Stomach (tissue), 9 donors: Measurements from ENCODE around the gene STK39. TPM values are rescaled to one million over a fixed set of nuclear protein-coding genes. Genes with fewer than 3 reads are reported as not detected.

Experiments used
- DNase-seq, 2 donors: peaks; one replicate each; pipeline versions ENCODE4 v3.0.0 to v3.0.0-alpha.2; 2013 to 2019
- H3K27ac ChIP-seq, 5 donors: fragments of 200-600 bp in 4 of 5; sonication (generic) in 4 of 5; one replicate each; pipeline ENCODE4 v1.5.1; 2013 to 2019; ENCODE audit warnings: mild to moderate bottlenecking in 1 of 5, moderate library complexity in 1 of 5
- H3K27me3 ChIP-seq, 3 donors: fragments of 200-600 bp; sonication (generic); one replicate each; pipeline ENCODE4 v1.5.1; 2017 to 2019; ENCODE audit warnings: mixed run types in 1 of 3
- H3K36me3 ChIP-seq, 4 donors: fragments of 200-600 bp; sonication (generic); 1 replicate in 3 of 4; 2 replicates in 1 of 4; pipeline ENCODE4 v1.5.1; 2016 to 2019
- H3K4me1 ChIP-seq, 4 donors: fragments of 200-600 bp; sonication (generic); one replicate each; pipeline ENCODE4 v1.5.1; 2016 to 2019
- H3K4me3 ChIP-seq, 4 donors: fragments of 200-600 bp; sonication (generic) in 3 of 4; one replicate each; pipeline ENCODE4 v1.5.1; 2016 to 2019; ENCODE audit warnings: mild to moderate bottlenecking in 1 of 4
- H3K9me3 ChIP-seq, 4 donors: fragments of 200-600 bp; sonication (generic); one replicate each; pipeline ENCODE4 v1.5.1; 2016 to 2019
- CTCF ChIP-seq, 7 experiments: fragments of 450-650 bp in 4 of 7; fragments of 200-600 bp in 3 of 7; sonication (generic) in 3 of 7; IDR thresholded peaks; one replicate each; pipeline ENCODE4 v1.5.1; 2016 to 2019; ENCODE audit warnings: antibody characterized with exemption in 7 of 7, control low read depth in 2 of 7, mild to moderate bottlenecking in 1 of 7
- EP300 ChIP-seq: sonication (generic); formaldehyde crosslinking; IDR thresholded peaks from one replicate; pipeline ENCODE4 v1.6.1; 2017; ENCODE audit warnings: antibody characterized with exemption
- POLR2A ChIP-seq, 4 donors: fragments of 450-650 bp; IDR thresholded peaks; one replicate each; pipeline ENCODE4 v1.6.1; 2016; ENCODE audit warnings: antibody characterized with exemption in 4 of 4, control low read depth in 2 of 4, mild to moderate bottlenecking in 1 of 4, moderate library complexity in 1 of 4
- POLR2AphosphoS5 ChIP-seq, 3 donors: sonication (generic); formaldehyde crosslinking; IDR thresholded peaks; one replicate each; pipeline ENCODE4 v1.6.1; 2016; ENCODE audit warnings: antibody characterized with exemption in 3 of 3
- WGBS, 5 donors: extraction: QIAGEN DNeasy Blood & Tissue Kit in 3 of 5; methylation state at CpG; one replicate each; pipeline versions ENCODE4 v1.1.5 to v1.1.7; 2013 to 2018; 5-methylcytosine and 5-hydroxymethylcytosine counted together
- intact Hi-C: fragments of 100-400 bp; cut with DNase I; formaldehyde crosslinking; loops from one replicate; pipeline ENCODE4 v1.15.1; 2023; ENCODE audit warnings: low total_unique reads
- polyA plus RNA-seq, 3 donors: library from polyadenylated mRNA; stranded (reverse); fragments of 200-250 nt; gene quantifications; one replicate each; pipeline ENCODE4 v1.2.3, GENCODE V29; 2013
- total RNA-seq, 5 donors: library from RNA; depleted of rRNA; stranded (reverse); fragments of >200 nt; gene quantifications; one replicate each; pipeline versions ENCODE4 v1.1.0 to v1.2.3, GENCODE V29; 2014 to 2016
- donor health status: healthy with polysubstance abuse.
- donor health status: Bipolar disorder and iron deficiency.
- donor health status: healthy.

The STK39 gene
- total and polyA plus RNA-seq, 8 donors = 18.3 to 60.7 (median 33.3) TPM

GRCh38 chr2:168138901-168139300 is 108.5 kb downstream of the STK39 start:
- H3K27ac ChIP-seq = peak overlapping the region in 3 of 5 donors; percentile 61 to 82 (median 75)

GRCh38 chr2:168138374-168138773 is 109.0 kb downstream of the STK39 start:
- Histone ChIP-seq H3K4me3 (no peak overlapping the region), H3K27me3 (no peaks in the 10 kb centered on the region), H3K9me3 (no peaks in the 10 kb centered on the region), H3K27ac (peak overlapping the region; percentile 43 to 82 (median 75)), H3K4me1 (peaks cover 0 to 27% (median 15%) of the 10 kb centered on the region in 4 donors), H3K36me3 (peaks cover 0 to 16% (median 9%) of the 10 kb centered on the region in 4 donors)
- DNase-seq = peak; percentile 44 to 73
- 38 to 53% (median 45%) methylated on average over 5 of the region's 5 CpGs for WGBS, 5 donors
- TF ChIP-seq POLR2AphosphoS5 (IDR thresholded peaks at IDR 0.05) = peak in 1 of 3 donors; percentile 12
- no peak for TF ChIP-seq EP300
- intact Hi-C loops = no loop called here

More at GRCh38 chr2:168138901-168139300, 108.5 kb downstream of the STK39 start:
- H3K36me3 ChIP-seq = peaks cover 0 to 16% (median 9%) of the 10 kb centered on the region in 4 donors
- intact Hi-C loops = no loop called here
- TF ChIP-seq EP300 (no peak), POLR2AphosphoS5 (IDR thresholded peaks at IDR 0.05) (no peak), POLR2A (IDR thresholded peaks at IDR 0.05) (no peak), CTCF (IDR thresholded peaks at IDR 0.05) (no peak)
- no peak overlapping the region for H3K4me3 ChIP-seq
- H3K9me3 ChIP-seq = no peaks in the 10 kb centered on the region
- DNase-seq = no peak
- H3K4me1 ChIP-seq = peaks cover 0 to 27% (median 15%) of the 10 kb centered on the region in 4 donors
- no peaks in the 10 kb centered on the region for H3K27me3 ChIP-seq
- 89 to 96% (median 95%) methylated on average over 5 of the region's 5 CpGs for WGBS, 5 donors

- WGBS, 5 donors = 37 to 77% (median 58%) methylated on average over 3 of the region's 3 CpGs
- no peak overlapping the region for H3K4me3 ChIP-seq
- H3K27me3 ChIP-seq = no peaks in the 10 kb centered on the region
- H3K9me3 ChIP-seq = no peaks in the 10 kb centered on the region
- H3K27ac ChIP-seq = peak overlapping the region; percentile 43 to 82 (median 75)
- DNase-seq = peak in 1 of 2 donors; percentile 77
- H3K36me3 ChIP-seq = peaks cover 0 to 19% (median 10%) of the 10 kb centered on the region in 4 donors
- intact Hi-C loops = no loop called here
- peaks cover 0 to 27% (median 15%) of the 10 kb centered on the region in 4 donors for H3K4me1 ChIP-seq
- TF ChIP-seq EP300 (no peak), POLR2AphosphoS5 (IDR thresholded peaks at IDR 0.05) (no peak), CTCF (IDR thresholded peaks at IDR 0.05) (no peak), POLR2A (IDR thresholded peaks at IDR 0.05) (no peak)
Observed at GRCh38 chr2:168137510-168138180, 109.8 kb downstream of the STK39 start.

- TF ChIP-seq CTCF (IDR thresholded peaks at IDR 0.05) = peak in 5 of 7 experiments; percentile 30 to 67 (median 47)
- no peak for TF ChIP-seq EP300
- no peak for TF ChIP-seq POLR2AphosphoS5 (IDR thresholded peaks at IDR 0.05)
- no peak for TF ChIP-seq POLR2A (IDR thresholded peaks at IDR 0.05)
- WGBS, 5 donors = 11 to 23% (median 14%) methylated on average over 2 of the region's 2 CpGs
- no peak for DNase-seq
- H3K9me3 ChIP-seq = no peaks in the 10 kb centered on the region
- H3K27ac ChIP-seq = peak overlapping the region in 3 of 5 donors; percentile 61 to 82 (median 75)
- peaks cover 0 to 19% (median 10%) of the 10 kb centered on the region in 4 donors for H3K36me3 ChIP-seq
- H3K27me3 ChIP-seq = no peaks in the 10 kb centered on the region
- H3K4me3 ChIP-seq = no peak overlapping the region
- H3K4me1 ChIP-seq = peaks cover 0 to 27% (median 15%) of the 10 kb centered on the region in 4 donors
- intact Hi-C loops = no loop called here
Observed at GRCh38 chr2:168136392-168136977, 110.9 kb downstream of the STK39 start.
